COLO829 (cell line): ENCODE data around the gene IL6.
"Not testable (repeated sequence)": the region's sequence is repeated elsewhere in the genome, so short reads cannot be mapped to it uniquely, and the experiment has no call there.

Source experiments
- DNase-seq: peaks from one replicate; pipeline ENCODE4 v3.0.0; 2012; ENCODE audit warnings: low spot score

IL6 gene

DNA sequence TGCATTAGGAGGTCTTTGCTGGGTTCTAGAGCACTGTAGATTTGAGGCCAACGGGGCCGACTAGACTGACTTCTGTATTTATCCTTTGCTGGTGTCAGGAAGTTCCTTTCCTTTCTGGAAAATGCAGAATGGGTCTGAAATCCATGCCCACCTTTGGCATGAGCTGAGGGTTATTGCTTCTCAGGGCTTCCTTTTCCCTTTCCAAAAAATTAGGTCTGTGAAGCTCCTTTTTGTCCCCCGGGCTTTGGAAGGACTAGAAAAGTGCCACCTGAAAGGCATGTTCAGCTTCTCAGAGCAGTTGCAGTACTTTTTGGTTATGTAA, 675 bp downstream of the IL6 start:
- no peak for DNase-seq

DNA sequence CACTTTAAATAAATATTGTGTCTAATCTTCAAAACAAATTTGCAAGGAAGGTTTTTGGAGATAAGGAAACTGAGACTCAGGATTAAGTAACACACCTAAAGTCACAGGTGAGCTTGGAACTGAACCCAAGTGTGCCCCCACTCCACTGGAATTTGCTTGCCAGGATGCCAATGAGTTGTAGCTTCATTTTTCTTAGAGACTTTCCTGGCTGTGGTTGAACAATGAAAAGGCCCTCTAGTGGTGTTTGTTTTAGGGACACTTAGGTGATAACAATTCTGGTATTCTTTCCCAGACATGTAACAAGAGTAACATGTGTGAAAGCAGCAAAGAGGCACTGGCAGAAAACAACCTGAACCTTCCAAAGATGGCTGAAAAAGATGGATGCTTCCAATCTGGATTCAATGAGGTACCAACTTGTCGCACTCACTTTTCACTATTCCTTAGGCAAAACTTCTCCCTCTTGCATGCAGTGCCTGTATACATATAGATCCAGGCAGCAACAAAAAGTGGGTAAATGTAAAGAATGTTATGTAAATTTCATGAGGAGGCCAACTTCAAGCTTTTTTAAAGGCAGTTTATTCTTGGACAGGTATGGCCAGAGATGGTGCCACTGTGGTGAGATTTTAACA, 1.5 kb downstream of the IL6 start:
- DNase-seq = peak; percentile 51

DNA sequence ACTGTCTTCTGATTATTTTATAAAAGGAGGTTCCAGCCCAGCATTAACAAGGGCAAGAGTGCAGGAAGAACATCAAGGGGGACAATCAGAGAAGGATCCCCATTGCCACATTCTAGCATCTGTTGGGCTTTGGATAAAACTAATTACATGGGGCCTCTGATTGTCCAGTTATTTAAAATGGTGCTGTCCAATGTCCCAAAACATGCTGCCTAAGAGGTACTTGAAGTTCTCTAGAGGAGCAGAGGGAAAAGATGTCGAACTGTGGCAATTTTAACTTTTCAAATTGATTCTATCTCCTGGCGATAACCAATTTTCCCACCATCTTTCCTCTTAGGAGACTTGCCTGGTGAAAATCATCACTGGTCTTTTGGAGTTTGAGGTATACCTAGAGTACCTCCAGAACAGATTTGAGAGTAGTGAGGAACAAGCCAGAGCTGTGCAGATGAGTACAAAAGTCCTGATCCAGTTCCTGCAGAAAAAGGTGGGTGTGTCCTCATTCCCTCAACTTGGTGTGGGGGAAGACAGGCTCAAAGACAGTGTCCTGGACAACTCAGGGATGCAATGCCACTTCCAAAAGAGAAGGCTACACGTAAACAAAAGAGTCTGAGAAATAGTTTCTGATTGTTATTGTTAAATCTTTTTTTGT, 2.3 kb downstream of the IL6 start:
- DNase-seq = no peak

DNA sequence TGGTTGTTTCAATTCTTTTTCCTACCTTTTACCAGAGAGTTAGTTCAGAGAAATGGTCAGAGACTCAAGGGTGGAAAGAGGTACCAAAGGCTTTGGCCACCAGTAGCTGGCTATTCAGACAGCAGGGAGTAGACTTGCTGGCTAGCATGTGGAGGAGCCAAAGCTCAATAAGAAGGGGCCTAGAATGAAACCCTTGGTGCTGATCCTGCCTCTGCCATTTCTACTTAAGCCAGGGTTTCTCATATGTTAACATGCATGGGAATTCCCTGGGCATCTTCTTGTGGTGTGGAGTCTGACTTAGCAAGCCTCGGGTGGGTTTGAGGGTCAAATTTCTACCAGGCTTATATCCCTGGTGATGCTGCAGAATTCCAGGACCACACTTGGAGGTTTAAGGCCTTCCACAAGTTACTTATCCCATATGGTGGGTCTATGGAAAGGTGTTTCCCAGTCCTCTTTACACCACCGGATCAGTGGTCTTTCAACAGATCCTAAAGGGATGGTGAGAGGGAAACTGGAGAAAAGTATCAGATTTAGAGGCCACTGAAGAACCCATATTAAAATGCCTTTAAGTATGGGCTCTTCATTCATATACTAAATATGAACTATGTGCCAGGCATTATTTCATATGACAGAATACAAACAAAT, 3.2 kb downstream of the IL6 start:
- DNase-seq = no peak

DNA sequence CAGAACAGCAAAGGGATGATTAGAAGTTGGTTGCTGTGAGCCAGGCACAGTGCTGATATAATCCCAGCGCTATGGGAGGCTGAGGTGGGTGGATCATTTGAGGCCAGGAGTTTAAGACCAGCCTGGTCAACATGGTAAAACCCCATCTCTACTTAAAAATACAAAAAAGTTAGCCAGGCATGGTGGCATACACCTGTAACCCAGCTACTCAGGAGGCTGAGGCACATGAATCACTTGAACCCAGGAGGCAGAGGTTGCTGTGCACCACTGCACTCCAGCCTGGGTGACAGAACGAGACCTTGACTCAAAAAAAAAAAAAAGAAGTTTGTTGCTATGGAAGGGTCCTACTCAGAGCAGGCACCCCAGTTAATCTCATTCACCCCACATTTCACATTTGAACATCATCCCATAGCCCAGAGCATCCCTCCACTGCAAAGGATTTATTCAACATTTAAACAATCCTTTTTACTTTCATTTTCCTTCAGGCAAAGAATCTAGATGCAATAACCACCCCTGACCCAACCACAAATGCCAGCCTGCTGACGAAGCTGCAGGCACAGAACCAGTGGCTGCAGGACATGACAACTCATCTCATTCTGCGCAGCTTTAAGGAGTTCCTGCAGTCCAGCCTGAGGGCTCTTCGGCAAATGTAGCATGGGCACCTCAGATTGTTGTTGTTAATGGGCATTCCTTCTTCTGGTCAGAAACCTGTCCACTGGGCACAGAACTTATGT, 4.1 kb downstream of the IL6 start:
- peak; percentile 43 for DNase-seq

DNA sequence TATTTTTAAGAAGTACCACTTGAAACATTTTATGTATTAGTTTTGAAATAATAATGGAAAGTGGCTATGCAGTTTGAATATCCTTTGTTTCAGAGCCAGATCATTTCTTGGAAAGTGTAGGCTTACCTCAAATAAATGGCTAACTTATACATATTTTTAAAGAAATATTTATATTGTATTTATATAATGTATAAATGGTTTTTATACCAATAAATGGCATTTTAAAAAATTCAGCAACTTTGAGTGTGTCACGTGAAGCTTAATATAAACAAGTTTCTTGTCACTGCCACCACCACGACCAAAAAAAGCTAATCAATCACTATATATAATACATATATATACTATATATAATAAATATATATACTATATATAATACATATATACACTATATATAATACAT, 4.8 kb downstream of the IL6 start:
- DNase-seq = no peak

DNA sequence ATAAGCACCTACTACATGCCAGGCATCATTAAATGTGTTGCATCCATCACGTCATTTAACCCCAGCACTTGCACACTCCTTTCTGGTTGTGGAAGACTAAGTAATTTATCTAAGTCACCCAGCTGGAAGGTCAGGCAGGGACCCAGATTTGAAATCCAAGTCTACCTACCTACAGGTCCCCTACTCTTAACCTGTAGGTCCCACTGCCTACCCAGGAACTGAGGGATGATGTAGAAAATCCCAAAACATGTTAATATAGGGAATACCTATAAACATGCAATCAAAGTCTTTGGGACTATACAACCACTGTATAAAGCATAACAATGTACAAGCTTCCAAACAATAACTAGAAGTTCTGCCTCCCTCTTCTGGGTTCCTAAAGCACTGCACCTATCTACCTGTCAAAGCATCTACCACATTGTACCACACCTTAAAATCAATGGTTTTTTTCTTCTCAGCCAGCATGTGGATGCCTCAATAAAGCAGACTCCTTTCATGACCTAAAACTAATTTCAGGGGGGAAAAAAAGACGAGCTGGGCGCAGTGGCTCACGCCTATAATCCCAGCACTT, 5.6 kb downstream of the IL6 start:
- DNase-seq = no peak

DNA sequence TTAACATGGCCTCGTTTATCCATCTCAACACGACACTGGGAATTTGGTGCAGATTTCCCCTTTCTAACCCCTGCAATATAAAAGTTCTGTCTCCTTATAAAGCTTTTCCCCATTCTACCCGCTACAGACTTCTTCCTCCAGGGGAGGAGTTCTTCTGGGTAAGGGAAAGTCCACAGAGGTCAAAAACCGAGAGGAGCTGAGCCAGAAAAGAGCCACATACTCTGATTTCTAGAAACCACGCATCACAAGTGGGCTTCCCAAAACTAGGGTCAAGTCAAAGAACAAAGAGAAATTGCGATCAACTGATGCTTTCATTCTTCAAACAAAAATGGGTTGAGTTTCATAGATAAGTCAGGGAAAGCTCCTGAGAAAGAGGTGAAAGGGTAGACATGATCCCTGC, 6.8 kb downstream of the IL6 start:
- DNase-seq = no peak

DNA sequence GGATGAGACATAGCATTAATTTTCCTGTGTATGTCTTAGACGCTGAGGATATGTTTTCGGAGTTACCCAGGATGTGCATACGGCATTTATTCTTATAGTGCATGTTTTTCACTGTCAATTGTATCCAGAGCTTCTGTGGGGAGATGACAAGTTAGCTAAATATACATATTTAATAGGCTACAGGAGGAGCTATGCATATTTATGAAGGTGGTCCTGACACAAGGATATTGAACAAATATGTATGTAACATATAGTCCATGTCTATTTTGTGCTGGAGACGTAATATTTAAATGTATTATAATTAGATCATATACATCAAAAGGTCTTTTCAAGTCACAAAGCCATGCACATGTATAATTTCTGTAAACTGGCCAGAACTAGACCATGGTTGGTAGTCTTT, 16.0 kb downstream of the IL6 start:
- no peak for DNase-seq

DNA sequence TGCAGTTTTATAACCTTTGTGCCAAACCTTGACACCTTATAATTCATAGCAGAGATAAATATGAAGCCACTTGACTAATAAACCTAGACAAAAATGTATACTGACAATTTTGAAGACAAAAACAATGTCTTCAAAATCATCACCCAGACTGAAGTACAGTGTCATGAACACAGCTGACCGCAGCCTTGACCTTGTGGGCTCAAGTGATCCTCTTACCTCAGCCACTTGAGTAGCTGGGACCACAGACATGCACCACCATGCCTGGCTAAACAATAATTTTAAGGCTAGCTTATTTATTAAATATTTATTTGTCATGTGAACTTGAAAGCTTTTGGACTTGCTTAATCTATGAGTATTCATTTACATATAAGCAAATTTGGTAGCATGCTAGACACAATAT, 24.3 kb downstream of the IL6 start:
- no peak for DNase-seq

DNA sequence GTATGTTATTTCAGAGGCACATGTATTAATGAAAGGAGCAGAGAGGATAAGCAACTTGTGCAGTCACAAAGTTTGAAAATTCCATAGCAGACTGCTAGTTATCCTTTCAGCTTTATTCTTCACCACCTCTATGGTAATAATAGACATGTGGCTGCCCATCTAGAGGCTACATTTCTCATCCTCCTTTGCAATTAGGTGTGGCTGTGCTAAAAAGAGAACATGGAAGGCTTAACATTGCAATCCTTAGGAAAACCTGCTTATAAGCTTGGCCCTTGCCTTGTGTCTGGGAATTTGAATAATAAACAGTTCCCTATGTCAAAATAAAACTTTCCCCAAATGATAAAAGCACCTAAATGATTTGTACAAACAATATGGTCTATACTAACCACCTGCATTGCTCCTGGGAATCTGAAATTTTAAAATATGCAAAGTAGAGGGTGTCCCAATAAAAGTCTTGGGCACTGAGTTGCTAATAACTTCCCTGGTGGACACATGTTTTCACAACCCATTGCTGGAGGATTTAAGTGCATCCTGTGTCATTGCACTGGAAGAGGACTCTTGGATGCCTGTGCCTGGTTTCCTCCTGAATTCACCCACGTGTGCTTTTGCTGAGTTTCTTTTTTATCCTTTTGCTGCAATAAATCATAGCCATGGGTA, 30.5 kb downstream of the IL6 start:
- DNase-seq = no peak

DNA sequence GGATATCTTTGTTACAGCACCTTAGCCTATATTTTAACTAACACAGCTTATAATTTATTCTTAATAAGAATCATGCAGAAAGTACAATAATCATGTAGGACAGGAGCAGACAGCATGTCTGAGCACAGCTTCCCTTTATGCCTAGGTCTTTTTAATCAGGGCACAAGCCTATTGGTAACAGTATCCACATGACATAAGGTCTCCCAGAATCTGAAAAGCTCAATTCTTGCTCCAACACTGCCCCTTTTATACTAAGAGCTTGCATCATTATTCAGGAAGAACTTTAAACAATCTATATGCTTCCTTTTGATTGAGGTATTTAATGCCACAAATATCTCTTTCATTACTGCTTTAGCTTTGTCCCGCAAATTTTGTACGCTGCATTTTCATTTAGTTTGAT, 31.6 kb downstream of the IL6 start:
- DNase-seq = peak; percentile 79

DNA sequence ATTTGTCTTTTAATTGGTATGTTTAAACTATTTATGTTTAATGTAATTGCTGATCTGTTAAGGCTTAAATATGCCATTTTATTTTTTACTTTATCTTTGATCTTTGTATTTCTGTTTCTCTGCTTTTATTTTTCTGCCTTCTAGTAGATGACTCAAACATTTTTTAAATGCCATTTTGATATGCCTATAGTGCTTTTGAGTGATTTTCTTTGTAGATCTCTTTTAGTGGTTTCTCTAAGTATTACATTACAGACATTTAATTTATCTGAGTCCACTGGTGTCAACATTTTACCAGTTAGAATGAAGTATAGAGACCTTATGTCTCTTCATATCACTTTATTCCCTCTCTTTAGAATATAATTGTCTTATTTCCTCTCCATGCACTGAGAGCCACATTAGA, 32.7 kb downstream of the IL6 start:
- no peak for DNase-seq

DNA sequence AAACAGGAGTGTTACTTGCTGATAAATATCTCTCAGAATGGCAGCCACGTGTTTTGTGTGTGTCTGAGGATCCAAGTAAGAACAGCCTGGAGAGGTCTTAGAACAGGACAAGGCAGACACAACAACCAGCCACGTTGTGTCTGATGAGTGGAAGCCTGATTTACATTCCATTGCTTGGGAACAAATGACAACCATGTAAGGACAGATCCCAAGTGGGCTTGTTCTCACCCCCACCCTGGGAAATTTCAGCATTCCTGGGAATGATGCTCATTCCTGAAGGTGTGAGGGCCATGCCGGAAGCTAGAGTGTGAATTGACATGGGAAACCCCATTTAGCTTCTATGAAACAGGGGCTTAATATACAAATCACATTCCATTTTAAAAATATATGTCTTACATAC, 35.9 kb downstream of the IL6 start:
- no peak for DNase-seq

DNA sequence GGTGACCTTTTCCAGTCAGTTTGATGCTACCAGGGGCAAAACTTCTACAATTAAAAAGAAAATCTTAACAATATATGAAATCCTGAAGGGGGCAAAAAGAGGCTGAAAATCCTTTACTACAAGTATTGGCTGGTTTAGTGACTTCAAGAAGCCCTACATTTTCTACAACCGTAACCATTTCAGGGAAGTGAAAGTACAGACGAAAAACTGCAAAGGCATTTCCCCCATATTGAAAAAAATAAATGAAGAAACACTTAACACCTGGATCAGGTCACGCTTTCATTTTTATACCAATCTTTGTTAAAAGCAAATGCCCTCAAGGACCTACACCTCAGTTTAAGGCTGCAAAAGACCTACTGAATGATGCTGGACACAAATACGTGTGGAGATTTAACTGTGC, 38.6 kb downstream of the IL6 start:
- DNase-seq = no peak

DNA sequence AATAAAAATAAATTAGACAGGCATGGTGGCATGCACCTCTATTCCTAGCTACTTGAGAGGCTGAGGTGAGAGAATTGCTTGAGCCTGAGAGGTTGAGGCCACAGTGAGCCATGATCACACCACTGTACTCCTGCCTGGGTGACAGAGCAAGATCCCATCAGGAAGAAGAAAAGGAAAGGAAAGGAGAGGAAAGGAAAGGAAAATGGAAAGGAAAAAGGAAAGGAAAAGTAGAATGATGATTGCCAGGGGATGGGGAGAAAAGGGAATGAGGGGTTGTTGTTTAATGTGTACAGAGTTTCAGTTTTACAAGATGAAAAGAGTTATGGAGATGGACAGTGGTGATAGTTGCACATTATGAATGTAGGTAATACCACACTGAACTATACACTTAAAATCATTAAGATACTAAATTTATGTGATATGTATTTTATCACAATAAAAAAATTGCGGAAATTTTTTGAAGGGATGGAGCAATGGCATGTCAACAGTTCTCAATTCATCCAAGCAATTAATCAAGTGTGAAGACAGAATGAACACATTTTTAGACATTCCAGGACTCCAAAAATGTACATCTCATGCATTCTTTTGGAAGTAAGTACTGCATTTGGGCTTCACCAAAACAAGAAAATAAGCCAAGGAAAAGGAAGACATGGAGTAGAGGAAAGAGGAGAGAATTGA, 44.3 kb downstream of the IL6 start:
- DNase-seq = no peak

DNA sequence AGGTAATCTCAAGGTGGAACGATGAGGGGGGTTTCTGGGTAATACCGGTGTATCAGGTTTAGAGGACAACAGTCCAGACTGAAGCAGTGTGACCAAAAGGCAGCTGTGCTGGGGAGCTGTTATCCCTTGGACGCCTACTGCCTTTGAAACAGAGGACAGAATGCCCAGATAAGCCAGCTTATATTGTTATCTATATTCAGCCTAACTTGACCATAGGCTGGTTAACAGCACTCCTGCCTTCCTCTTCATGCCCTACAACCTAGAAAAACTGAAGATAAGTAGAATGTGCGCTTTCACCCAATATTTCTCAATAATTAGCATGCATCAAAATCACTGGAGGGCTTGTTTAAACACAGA, 44.9 kb downstream of the IL6 start:
- no peak for DNase-seq

DNA sequence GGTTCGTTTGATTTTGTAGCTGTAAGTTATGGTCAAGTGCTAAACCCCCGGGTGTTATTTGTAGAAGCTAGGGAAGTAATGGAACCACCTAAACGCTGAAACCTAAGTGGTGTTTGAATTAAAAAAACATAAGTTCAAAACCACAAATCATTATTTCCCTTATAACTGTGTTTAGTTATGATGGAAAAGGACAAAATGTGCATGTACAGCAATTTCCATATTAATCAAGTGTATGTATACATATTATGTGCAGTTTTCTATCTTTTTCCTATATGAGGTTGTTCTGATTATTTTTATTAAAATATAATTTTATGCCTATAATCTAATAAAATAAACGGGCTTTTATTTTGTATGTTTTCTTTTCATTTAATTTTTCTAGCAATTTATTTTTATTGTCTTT, 45.9 kb downstream of the IL6 start:
- no peak for DNase-seq

DNA sequence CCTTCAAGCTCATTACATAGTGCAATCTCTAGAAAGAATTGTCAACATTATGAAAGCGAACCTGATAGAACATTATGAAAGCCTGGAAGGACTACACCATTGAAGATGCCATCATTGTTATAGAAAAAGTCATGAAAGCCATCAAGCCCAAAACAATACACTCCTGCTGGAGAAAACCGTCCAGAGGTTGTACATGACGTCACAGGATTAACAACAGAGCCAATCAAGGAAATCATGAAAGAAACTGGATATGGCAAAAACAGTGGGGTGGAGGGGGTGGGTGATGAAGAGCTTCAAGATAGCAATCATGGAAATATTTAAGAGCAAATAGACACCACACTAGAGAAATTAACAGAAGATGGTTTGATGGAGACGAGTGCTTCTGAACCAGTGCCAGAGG, 50.0 kb downstream of the IL6 start:
- no peak for DNase-seq

DNA sequence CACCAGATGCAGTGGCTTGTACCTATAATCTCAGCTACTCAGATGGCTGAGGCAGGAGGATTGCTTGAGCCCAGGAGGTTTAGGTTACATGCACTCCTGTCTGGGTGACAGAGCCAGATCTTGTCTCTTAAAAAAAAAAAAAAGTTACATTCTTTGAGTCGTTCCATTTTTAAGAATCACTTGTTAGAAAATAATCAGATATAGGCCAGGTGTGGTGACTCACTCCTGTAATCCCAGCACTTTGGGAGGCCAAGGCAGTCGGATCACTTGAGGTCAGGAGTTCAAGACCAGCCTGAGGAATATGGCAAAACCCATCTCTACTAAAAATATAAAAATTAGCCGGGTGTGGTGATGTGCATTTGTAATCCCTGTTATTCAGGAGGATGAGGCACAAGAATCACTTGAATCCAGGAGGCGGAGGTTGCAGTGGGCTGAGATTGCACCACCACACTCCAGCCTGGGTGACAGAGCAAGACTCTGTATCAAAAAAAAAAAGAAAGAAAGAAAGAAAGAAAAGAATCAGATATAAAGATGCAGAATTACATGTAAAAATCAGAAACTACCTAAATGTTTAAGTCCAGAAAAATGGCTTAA, 52.8 kb downstream of the IL6 start:
- DNase-seq = not testable (repeated sequence)

DNA sequence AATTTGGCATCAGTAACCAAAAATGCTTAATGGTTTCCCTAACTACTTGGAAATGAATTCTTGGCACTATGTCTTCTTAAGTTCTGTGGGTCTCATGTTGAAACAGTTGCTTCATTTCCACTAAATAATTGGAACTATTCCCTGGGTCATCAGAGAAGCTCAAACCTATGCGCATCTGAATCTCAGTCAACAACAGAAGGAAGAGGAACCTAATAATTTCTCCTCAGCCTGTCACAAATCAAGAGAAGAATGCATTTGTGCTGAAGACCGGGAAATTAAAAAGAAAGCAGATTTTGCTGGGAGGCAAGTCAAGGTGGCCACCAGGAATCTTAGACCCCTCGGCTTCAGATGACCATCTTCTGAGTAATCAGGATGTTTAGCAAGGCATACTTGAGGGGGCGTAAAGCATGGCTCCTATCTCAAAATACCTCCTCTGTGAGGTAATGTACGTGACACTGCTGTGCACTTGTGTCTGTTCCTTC, 54.3 kb downstream of the IL6 start:
- DNase-seq = no peak
